Measurements from ENCODE around the gene MINDY2.
"Not testable (repeated sequence)": the region's sequence is repeated elsewhere in the genome, so short reads cannot be mapped to it uniquely, and the experiment has no call there.

The MINDY2 gene

GRCh38 chr15:58875343-58875742 is 104.2 kb downstream of the MINDY2 start:
- no peaks in the 10 kb centered on the region for H3K4me1 ChIP-seq
- H3K36me3 ChIP-seq = peaks cover 51% of the 10 kb centered on the region
- no peaks in the 10 kb centered on the region for H3K27me3 ChIP-seq
- no peaks in the 10 kb centered on the region for H3K9me3 ChIP-seq
- no peak overlapping the region for H3K27ac ChIP-seq
- H3K4me3 ChIP-seq = no peak overlapping the region
- TF ChIP-seq Cebpa-rat (IDR thresholded peaks at IDR 0.05) = no peak
- H3K4me2 ChIP-seq = no peak overlapping the region
- 0 out of 2 replicates have a peak, but pooled peaks cover 4% of the 10 kb centered on the region for H4K20me1 ChIP-seq
- no peak overlapping the region for H3K9ac ChIP-seq

GRCh38 chr15:58876306-58877106 is 105.4 kb downstream of the MINDY2 start:
- H3K4me1 ChIP-seq = no peaks in the 10 kb centered on the region
- no peaks in the 10 kb centered on the region for H3K27me3 ChIP-seq
- H3K4me2 ChIP-seq = no peak overlapping the region
- H3K27ac ChIP-seq = no peak overlapping the region
- H3K4me3 ChIP-seq = no peak overlapping the region
- H3K36me3 ChIP-seq = peaks cover 63% of the 10 kb centered on the region
- H3K9me3 ChIP-seq = no peaks in the 10 kb centered on the region
- 0 out of 2 replicates have a peak, but pooled peaks cover 12% of the 10 kb centered on the region for H4K20me1 ChIP-seq
- TF ChIP-seq Cebpa-rat (IDR thresholded peaks at IDR 0.05) = no peak
- no peak overlapping the region for H3K9ac ChIP-seq

- Histone ChIP-seq H4K20me1 (0 out of 2 replicates have a peak, but pooled peaks cover 12% of the 10 kb centered on the region), H3K9me3 (no peaks in the 10 kb centered on the region), H3K4me1 (no peaks in the 10 kb centered on the region), H3K9ac (no peak overlapping the region), H3K27ac (no peak overlapping the region), H3K27me3 (no peaks in the 10 kb centered on the region), H3K36me3 (peaks cover 80% of the 10 kb centered on the region), H3K4me3 (no peak overlapping the region), H3K4me2 (no peak overlapping the region)
- TF ChIP-seq Cebpa-rat (IDR thresholded peaks at IDR 0.05) = no peak
Measured at GRCh38 chr15:58877999-58878825, 107.1 kb downstream of the MINDY2 start.

- TF ChIP-seq Cebpa-rat (IDR thresholded peaks at IDR 0.05) = no peak
- H3K27me3 ChIP-seq = no peaks in the 10 kb centered on the region
- H4K20me1 ChIP-seq = 0 out of 2 replicates have a peak, but pooled peaks cover 12% of the 10 kb centered on the region
- H3K4me2 ChIP-seq = no peak overlapping the region
- H3K9ac ChIP-seq = no peak overlapping the region
- no peaks in the 10 kb centered on the region for H3K9me3 ChIP-seq
- no peak overlapping the region for H3K4me3 ChIP-seq
- H3K4me1 ChIP-seq = no peaks in the 10 kb centered on the region
- peaks cover 94% of the 10 kb centered on the region for H3K36me3 ChIP-seq
- no peak overlapping the region for H3K27ac ChIP-seq
Measured at GRCh38 chr15:58880320-58880719, 109.2 kb downstream of the MINDY2 start.

DNA sequence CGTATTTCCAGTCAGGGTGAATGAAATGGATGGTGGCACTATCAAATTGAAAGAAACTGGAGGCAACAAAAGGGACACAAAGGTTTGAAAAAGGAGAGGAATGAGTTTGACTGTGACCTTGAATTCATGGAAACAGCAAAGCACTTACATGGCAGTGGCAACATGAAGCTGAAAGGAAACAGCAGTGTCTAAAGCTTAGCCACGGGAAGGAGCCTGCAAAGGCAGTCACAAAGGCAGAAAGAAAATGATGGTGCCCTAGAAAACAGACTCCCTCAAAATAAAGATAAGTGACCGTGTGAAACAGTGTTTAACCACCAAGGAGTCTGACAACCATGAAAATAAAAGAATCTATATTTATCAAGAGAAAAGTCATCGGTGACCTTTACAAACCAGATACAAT is 111.1 kb downstream of the MINDY2 start:
- Histone ChIP-seq H3K4me3 (no peak overlapping the region), H3K4me1 (no peaks in the 10 kb centered on the region), H3K27me3 (no peaks in the 10 kb centered on the region), H3K36me3 (peaks cover 100% of the 10 kb centered on the region), H4K20me1 (0 out of 2 replicates have a peak, but pooled peaks cover 12% of the 10 kb centered on the region), H3K9me3 (no peaks in the 10 kb centered on the region), H3K9ac (no peak overlapping the region), H3K27ac (no peak overlapping the region), H3K4me2 (no peak overlapping the region)
- no peak for TF ChIP-seq Cebpa-rat (IDR thresholded peaks at IDR 0.05)

- not testable (repeated sequence) for H3K27me3 ChIP-seq, H3K4me3 ChIP-seq, H3K4me1 ChIP-seq, H3K4me2 ChIP-seq, H3K27ac ChIP-seq, H3K9me3 ChIP-seq, H3K9ac ChIP-seq
- Histone ChIP-seq H3K36me3 (peaks cover 100% of the 10 kb centered on the region), H4K20me1 (0 out of 2 replicates have a peak, but pooled peaks cover 12% of the 10 kb centered on the region)
Measured at GRCh38 chr15:58883926-58884325, 112.8 kb downstream of the MINDY2 start.

GRCh38 chr15:58886921-58887320 is 115.8 kb downstream of the MINDY2 start:
- peaks cover 99% of the 10 kb centered on the region for H3K36me3 ChIP-seq
- no peak for TF ChIP-seq Cebpa-rat (IDR thresholded peaks at IDR 0.05)

GRCh38 chr15:58889363-58889762 is 118.3 kb downstream of the MINDY2 start:
- H3K4me1 ChIP-seq = no peaks in the 10 kb centered on the region
- H3K27me3 ChIP-seq = no peaks in the 10 kb centered on the region
- H3K4me3 ChIP-seq = no peak overlapping the region
- H3K27ac ChIP-seq = no peak overlapping the region
- no peaks in the 10 kb centered on the region for H3K9me3 ChIP-seq
- no peaks in the 10 kb centered on the region; the same call in 1 of the 2 replicates for H4K20me1 ChIP-seq
- no peak overlapping the region for H3K9ac ChIP-seq
- peaks cover 99% of the 10 kb centered on the region for H3K36me3 ChIP-seq
- no peak for TF ChIP-seq Cebpa-rat (IDR thresholded peaks at IDR 0.05)
- no peak overlapping the region for H3K4me2 ChIP-seq

More at GRCh38 chr15:58886921-58887320, 115.8 kb downstream of the MINDY2 start:
- H3K9ac ChIP-seq = no peak overlapping the region
- no peaks in the 10 kb centered on the region; the same call in 1 of the 2 replicates for H4K20me1 ChIP-seq
- no peak overlapping the region for H3K27ac ChIP-seq
- no peaks in the 10 kb centered on the region for H3K27me3 ChIP-seq
- H3K4me1 ChIP-seq = no peaks in the 10 kb centered on the region
- H3K4me2 ChIP-seq = no peak overlapping the region
- H3K9me3 ChIP-seq = no peaks in the 10 kb centered on the region
- H3K4me3 ChIP-seq = no peak overlapping the region

- no peak overlapping the region for H3K27ac ChIP-seq
- peaks cover 15% of the 10 kb centered on the region; the same call in 1 of the 2 replicates for H4K20me1 ChIP-seq
- peaks cover 88% of the 10 kb centered on the region for H3K36me3 ChIP-seq
- no peak overlapping the region for H3K4me3 ChIP-seq
- H3K9me3 ChIP-seq = no peaks in the 10 kb centered on the region
- no peak overlapping the region for H3K9ac ChIP-seq
- no peaks in the 10 kb centered on the region for H3K27me3 ChIP-seq
- no peaks in the 10 kb centered on the region for H3K4me1 ChIP-seq
- no peak for TF ChIP-seq Cebpa-rat (IDR thresholded peaks at IDR 0.05)
- H3K4me2 ChIP-seq = no peak overlapping the region
Measured at GRCh38 chr15:58898150-58898680, 127.1 kb downstream of the MINDY2 start.

Data from BLaER1 (cell line).